Middle frontal gyrus (tissue), 1 donor: ENCODE results near the gene GDF2.

Experiments
- DNase-seq: peaks from one replicate; pipeline ENCODE4 v3.0.0-alpha.2; 2015; ENCODE audit warnings: low spot score; ENCODE audit errors: extremely low spot score

Gene GDF2

DNA sequence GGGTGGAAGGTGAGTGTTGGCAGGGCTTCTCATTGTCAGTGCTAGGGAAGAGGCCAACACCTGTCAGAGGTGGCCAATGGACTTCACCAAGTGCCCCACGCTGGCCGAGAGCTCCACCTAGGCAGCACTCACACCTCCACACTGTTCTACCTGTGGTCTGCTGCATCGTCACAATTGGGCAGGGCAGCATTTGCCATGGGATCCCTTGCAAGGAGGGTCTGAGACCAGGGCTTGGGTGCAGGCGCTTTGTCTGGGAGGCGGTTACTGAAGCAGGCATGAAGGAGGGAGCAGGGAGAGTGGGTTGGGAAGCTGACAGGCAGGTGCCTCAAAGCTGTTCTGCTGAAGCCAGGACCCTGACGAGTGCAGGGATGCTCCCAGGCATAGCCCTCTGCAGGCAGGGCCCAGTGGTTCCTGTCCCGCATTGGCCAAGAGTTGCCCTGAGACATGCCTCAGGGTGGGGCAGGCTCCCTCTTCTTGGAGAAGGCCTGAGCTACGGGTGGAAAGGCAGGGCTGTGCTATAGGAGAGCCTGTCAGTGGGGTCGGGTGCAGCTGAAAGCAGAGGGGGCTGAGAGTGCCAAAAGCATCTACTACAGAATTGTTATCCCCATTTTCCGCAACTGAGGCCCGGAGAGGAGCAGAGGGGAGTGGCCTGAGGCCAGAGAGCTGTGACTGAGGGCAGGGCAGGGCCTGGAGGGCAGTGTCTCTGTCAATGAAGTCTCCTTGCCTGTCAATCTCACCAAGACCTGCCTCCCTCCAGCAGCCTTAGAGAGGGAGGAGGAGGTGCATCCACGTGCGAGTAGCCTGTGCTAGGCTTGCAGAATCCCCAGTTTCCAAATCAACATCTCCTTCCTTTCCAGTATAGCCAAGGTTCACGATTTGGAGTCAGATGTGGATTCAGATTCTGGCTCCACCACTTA is 29.9 kb downstream of the GDF2 start:
- no peak for DNase-seq

GRCh38 chr10:47353351-47353750 is 31.1 kb downstream of the GDF2 start:
- no peak for DNase-seq

- no peak for DNase-seq
Measured at GRCh38 chr10:47354165-47354564, 31.9 kb downstream of the GDF2 start.

DNA sequence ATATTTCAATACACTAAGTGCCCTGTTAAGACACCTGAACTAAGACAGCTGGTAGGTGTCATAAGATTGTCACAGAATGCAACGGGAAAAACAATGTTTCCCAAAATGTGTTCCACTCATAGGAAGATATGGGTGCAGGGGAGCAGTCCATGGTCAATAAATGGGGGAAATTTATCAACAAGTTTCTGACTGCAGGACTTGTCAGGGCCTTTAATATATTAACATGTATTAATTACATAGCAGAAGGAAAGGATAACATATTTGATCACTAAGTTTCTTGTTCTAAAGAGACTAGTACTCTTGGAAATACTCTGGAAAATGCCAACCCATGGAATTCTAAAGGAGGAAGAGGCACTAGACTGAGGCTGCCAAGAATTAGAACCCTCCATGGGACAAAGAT is 32.6 kb downstream of the GDF2 start:
- DNase-seq, result no peak

DNA sequence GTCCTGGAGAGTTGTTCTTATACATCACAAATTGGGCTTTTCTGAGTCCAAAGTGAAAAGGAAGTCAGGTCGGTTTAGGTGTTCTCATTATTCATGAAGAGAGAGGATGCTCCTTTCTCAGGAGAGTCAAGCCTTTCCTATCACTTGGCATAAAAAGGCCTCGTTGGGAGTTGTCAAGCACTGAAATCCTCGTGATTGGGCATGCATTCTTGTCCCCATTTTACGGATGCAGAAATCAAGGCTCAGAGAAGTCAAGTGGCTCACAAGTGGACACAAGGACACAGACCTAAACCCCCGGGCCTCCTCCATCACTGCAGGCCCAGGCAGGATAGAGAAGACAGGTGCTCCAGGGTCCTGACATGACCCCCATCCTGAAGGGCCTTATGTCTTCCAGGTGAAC is 34.5 kb downstream of the GDF2 start:
- DNase-seq, result no peak

DNA sequence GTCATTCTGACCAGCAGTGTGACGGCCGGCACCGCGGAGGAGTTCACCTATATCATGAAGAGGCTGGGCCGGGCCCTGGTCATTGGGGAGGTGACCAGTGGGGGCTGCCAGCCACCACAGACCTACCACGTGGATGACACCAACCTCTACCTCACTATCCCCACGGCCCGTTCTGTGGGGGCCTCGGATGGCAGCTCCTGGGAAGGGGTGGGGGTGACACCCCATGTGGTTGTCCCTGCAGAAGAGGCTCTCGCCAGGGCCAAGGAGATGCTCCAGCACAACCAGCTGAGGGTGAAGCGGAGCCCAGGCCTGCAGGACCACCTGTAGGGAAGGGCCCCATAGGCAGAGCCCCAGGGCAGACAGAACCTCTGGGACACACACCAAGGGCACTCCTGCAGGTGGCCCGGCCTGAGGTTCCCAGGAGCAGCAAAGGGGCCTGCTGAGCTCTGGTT is 34.9 kb downstream of the GDF2 start:
- no peak for DNase-seq

DNA sequence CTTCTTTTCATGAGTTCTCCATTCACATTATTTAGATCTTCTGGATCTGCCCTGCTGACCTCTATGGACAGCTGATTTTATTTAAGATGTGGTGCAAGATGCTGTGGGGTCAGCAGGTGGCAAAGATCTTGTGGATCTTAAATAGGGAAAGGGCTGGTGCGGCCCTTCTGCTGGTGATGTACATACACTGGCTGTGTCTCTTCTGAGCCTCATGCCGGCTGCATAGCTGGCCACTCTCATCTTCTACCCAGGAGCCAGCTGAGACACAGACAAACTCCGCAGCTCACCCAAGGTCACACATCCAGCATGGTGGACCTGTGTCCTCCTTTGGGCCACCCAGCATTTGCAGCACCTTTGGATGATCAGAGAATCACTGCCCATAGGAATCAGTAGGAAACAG is 35.7 kb downstream of the GDF2 start:
- no peak for DNase-seq

- DNase-seq, result no peak
Measured at GRCh38 chr10:47358457-47358856, 36.2 kb downstream of the GDF2 start.

- no peak for DNase-seq
Measured at GRCh38 chr10:47359101-47359500, 36.8 kb downstream of the GDF2 start.

GRCh38 chr10:47359626-47360418 is 37.6 kb downstream of the GDF2 start:
- no peak for DNase-seq

GRCh38 chr10:47360419-47361040 is 38.3 kb downstream of the GDF2 start:
- no peak for DNase-seq

GRCh38 chr10:47361293-47361692 is 39.0 kb downstream of the GDF2 start:
- DNase-seq, result no peak

DNA sequence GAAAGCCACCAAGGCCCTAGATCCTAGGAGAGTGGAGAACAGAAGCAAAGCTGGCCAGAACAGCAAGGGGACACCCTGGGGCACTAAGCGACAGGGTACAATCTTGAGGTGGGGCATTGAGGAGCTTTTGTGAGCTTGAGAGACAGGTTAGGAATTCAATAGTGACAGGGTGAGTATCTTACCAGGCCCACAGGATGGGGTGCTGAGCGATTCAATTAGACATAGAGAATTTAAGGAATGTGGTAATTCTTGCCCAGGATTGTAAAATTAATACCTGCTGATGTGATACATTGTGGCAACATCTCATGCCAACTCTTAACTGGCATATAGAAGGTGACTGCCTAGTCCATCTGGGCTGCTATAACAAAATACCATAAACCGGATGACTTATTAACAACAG is 39.9 kb downstream of the GDF2 start:
- DNase-seq, result no peak

- DNase-seq, result no peak
Measured at GRCh38 chr10:47363781-47364180, 41.5 kb downstream of the GDF2 start.

DNA sequence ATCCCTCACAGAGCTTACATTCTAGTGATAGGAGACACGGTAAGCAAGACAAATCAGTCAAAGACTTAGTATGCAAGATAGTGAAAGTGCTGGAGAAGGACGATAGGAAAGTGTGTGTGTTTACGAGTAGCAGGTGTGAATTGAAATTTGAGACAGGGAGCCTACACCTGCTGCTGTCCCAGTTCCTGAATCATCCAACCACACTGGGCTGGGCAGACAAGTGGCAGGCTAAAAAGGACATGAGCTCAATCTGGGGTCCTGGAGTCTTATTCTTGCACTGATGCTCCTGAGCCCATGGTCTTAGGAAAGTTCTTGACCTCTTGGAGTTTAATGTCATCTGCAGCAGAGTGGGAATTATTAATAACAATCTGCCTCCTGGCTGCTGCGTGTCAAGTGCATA is 42.1 kb downstream of the GDF2 start:
- DNase-seq, result no peak

DNA sequence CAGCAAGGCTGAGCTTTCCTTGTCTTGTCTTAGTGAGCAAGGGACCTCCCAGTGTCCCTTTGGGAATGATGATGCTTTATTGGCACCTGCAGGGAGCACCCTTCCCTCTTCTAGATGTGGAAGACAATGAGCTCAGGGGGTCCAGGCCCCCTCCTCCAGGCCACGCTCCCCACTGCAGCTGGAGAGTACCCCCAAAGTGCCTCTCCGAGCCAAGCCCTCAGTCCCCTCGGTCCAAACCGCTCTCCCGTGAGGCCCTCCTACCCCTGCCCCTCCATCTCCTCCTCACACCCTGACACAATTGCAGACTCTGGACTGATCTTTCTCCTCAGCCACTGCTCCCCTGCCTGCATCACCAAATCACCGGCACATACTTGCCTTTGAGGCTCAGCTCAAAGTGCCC is 42.7 kb downstream of the GDF2 start:
- no peak for DNase-seq

DNA sequence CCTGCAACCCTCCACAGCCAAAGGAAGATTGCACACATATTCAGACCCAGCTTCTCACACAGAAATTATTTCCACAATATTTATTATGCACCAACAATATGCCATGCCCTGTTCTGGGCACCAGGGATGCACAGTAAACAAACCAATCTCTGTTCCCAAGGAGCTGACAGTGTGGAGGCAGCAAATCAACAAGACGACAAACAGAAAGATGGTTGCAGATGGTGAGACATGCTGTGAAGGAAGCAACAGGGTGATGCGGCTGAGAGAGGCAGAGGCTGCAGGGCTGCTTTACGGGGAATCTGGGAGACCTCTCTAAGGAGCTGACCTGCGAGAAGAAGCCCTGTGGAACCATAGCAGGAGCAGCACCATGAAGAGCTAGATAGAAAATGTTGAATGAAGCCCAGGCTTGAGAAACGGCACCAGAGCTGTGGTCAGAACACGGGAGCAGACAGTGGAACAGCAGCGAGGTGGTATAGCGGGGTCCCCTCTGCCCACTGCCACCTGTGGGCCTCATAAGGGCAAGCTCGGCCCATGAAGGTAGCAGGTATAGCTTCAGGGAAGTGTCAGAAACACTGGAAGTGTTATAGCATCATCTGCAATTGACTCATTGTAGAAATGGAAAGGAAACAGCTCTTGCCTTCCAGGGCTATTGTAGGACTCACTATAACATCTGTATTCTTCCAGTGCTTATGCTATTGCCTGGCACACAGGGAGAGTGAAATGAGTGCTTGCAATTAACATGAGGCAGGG is 43.4 kb downstream of the GDF2 start:
- DNase-seq, result no peak

DNA sequence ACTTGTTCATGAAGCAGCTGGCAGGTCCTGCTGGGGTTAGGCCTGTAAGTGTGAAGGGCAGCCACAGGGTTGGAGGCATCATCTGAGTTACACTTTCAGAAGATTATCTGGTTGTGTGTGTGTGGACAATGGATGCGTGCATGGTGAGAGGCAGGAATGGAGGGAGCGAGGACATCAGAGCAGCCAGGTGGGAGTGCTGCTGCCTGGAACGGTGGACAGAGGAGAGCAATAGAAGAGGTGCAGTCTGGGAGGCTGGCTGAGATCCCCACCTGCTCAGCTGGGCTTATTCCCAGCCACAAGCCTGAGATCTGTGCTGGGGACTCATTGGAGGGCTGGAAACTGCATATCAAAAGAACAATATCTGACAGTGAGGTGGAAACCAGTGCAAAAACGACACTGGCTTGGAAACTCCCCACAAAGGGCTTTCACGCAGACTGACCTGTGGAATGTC is 44.0 kb downstream of the GDF2 start:
- DNase-seq, result no peak

DNA sequence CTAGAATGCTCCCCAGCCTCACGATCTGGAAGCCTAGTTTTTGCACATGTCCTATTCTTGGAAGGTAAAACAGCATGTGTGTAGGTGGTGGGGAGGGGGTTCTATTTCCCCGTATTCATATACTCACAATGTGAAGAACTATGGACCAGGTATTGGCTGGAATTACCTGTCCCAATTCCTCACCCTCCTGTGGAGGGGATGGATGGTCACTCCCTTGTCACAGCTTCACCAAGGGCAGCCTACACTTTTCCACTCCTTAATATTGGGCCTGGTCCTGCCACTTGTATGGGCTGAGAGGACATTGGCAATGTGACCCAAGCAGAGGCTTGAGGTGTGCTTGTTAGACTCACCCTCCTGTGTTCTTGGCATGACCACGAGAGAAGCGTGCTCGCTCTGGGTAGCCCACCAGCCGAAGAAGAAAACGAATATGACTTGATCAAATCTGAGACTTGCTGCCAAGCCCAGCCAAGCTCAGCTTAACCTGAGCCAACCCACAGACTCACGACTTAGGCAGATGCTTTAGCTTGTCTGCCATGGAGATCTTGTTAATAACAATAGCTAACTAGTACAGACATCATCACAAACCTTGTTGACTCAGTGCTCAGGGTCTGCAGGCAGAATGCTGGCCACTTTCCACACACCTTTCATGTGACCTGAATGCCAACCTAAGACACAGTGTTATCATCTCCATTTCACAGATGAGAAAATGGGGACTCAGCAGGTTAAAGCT is 44.6 kb downstream of the GDF2 start:
- DNase-seq, result no peak

DNA sequence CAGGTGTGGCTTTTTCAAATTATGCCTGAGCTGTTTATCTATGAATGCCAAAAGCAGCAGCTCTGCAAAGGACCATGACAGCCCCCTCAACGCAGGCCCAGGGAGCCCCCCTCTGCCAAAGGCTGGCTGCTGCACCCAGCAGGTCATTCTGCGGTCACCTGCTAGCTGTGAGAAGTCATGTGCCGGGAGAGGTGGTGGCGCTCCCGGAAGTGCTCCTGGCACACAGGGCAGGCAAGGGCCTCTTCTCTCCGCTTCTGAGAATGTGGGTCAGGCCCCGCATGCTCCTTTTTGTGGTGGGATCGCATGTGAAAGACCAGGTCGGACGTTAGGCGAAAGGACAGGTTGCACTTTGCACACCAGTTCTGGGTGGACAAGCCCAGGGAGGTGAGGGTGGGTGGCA is 45.4 kb downstream of the GDF2 start:
- DNase-seq, result no peak
